HG02588 (cell line): ENCODE data around the gene ABCG4.
"Not testable (repeated sequence)": the region's sequence is repeated elsewhere in the genome, so short reads cannot be mapped to it uniquely, and the experiment has no call there.

ENCODE experiments used
- ATAC-seq: cut with Tn5 transposase; IDR thresholded peaks from one replicate; pipeline ENCODE4 v1.9.1; 2021; ENCODE audit warnings: mild to moderate bottlenecking, moderate library complexity; ENCODE audit not compliant: unreplicated experiment

ABCG4 gene

DNA sequence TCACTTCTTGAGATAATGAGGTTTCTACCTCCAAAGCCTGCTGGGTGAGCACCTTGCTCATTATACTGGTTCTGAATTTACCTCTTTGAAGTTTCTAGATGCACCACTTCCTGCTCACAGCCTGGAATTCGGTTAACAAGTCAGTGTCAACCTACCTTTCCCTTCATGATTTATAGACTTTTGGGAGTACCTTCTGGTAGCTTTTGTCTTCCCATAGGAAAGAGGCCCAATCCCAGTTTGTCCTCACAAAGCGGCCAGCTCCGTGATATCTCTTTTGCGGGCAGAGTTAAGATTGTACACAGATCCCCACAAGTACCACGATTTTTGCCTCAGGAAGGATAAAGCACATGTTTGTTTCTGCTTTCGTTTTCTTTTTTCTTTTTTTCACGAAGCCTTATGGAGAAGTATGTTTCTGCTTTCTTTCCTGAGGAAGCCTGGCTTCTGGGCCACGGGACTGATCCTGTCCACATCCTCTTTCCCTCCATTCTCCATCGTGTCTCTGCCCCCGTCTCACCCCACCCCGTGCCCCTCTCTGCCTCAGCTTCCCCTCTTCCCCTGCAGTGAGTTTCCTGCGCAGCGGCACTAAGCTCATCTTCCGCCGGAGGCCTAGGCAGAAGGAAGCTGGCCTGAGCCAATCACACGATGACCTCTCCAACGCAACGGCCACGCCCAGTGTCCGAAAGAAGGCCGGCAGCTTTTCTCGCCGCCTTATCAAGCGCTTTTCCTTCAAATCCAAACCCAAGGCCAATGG, 33.2 kb upstream of the ABCG4 start:
- no peak for ATAC-seq

DNA sequence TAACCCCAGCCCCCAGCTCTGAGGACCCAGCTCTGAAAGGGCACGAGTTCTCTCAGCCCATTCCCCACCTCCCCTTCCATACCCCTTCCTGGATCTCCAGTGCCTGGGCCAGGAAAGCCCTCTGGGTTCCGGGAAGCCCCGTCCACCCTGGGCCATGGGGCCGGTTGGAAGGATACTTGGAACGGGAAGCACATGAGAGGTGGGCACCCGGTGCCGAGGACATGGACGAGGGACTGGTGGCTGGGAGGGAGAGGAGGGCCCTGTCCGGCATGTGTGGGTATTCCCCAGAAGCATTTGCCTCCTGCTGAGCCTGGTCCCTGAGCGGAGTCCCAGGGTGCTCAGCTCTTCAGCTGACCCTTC, 32.6 kb upstream of the ABCG4 start:
- ATAC-seq, result no peak

DNA sequence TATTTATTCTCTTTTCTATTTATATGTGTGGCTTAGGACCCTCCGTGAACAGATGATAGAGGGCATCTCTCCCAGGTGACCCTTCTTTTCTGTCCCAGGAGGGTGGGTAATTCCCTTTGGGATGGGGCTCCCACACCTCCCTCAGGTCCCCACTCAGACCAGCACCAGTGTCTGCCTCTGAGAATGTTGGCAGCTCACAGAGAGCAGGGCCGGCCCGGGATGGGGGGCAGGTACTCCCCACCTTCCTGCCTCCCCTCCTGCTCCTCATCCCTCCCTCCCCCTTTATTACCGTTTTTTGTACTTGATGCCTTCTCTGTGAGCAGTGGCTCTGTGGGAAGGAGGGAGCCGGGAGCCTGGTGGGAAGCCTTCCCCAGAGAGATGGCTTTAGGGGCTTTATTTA, 32.3 kb upstream of the ABCG4 start:
- ATAC-seq, result no peak

DNA sequence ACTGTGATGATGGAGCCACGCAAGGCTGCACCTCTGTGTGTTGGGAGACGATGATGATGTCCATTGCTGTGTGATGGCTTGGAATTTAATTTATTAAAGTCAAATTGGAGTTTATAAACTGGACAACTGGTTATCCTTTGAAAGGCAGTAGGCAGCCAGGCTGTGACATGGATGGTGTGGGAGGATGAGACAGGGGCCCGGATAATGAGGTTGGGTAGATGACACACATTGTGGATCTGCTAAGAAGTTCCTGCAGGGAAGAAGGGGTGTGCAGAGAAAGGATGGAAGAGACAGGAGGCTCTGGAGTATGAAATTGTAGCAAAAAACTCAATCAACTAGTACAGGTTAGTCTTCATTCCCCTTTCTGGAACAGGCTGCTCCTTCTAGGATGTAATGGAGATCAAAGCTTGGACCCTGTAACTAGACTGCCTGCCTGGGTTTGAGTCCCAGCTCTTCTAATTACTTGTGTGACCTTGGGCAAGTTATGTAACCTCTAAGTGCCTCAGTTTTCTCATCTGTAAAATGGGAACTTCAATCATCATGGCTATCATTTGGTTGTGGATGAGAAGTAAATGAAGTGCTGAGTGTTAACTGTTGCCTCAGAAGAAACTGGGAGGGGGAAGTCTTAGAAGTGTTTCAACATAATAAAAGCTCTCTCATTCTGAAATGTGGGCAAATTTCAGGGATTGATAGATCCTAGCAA, 31.7 kb upstream of the ABCG4 start:
- ATAC-seq, result no peak

DNA sequence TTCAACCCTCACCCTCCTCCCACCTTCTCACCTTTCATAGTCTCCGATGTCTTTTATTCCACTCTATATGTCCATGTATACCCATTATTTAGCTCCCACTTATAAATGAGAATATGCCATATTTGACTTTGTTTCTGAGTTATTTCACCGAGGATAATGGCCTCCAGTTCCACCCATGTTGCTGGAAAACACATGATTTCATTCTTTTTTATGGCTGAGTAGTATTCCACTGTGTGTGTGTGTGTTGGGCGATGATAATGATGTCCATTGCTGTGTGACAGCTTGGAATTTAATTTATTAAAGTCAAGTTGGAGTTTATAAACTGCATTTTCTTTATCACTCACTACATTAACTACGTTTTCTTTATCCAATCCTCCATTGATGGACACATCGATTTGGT, 30.6 kb upstream of the ABCG4 start:
- no peak for ATAC-seq

DNA sequence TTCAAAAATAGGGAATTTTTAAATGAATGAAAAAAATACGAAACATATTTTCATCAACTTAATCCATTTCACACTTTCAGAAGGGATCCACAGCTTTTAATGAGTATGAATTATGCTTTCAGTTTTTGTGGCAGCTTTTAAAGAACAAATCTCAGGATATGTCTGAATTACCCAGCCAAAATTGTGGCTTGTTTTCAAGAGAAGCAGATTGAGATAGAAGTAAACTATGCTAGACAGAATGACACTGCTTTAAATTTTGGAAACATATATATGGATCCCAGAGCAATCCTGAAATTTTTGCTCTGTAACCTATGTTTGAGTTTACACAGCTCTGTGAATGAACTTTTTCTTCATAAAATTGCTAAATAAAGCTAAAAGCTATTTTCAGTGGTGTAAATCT, 29.9 kb upstream of the ABCG4 start:
- no peak for ATAC-seq

DNA sequence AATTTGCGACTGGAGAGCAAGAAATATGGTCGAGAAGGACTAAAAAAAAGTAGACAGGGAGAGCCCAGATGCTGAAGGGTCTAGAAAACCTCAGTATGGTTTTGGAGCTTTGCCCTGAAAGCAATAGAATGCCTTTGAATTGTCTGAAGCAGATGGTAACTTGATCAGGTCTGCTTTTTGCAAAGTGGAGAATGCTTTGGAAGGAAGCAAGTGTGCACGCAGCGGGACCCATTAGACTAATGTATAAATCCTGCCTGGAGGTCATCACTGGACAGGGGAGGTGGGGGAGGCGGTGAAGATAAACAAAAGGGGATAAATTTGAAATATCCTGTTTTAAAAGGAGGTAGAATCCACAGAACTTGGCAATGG, 28.2 kb upstream of the ABCG4 start:
- ATAC-seq, result no peak

DNA sequence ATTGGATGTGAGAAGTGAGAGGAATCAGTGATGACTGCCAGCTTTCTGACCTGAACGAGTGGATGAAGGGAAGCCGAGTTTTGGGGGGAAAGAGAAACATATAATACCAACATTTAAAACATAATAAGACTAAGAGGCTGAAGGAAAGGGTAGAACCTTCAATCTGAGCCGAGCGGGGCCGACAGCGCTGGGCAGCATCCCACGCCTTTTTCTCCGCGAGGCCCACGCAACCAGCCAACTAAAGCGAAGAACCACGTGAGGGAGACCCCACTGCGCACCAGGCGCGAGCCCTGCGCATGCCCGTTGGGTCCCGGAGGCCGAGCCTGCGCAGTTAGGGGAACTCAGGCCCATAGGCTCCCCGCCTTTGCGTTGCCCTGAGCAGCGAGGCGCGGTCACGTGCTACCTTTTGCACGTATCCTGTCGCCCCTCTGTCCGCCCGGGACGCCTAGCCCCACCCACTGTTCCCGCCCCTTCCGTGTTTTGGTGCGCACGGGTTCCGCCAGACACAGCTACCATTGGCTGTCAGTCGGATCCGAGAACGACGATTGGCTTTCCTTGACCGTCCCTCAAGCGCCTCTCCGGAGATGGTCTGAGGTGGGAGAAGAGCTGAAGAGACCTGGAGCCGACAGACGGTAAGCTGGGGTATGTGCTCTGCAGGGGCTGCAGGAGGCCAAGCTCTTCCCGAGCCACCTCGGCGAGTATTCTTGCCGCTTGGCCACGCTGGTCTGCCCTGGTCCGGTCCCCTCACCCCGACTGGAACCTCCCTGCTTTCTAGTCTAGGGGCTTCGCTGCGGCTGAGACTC, 27.6 kb upstream of the ABCG4 start, which contains the start of gene HINFP:
TSS of gene HINFP (plus strand) at position 573 of the 803 bp plus-strand sequence. CDS start 5,365 bp downstream, outside the sequence.
- ATAC-seq, result peak; percentile 96

DNA sequence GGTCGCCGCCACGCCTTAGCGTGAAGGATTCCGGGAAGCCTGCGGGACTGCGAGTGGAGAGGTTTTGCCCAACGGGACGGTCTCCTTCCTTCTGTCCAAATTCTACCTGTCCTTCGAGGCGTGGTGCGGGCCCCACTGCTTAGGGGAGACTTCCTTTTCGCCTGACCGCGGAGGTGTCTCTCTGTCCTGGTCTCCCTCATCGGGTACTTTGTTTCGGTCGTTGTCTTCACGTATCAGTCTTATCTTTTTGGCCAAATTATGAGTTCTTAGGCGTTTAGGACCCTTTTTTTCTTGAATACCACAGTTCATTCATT, 27.1 kb upstream of the ABCG4 start:
- no peak for ATAC-seq

DNA sequence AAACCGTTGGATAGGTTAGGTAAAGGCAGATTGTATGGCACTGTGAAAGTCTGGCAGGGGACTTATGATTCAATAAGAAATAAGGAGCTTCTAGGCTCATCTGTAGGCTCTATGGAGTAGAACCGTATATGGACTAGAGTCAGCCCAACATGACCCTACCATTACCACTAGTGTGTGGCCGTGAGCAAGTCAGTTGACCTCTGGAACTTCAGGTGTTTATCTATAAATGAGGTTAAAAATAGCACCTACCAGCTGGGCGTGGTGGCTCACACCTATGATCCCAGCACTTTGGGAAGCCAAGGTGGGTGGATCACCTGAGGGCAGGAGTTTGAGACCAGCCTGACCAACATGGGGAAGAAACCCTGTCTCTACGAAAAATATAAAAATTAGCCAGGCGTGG, 23.0 kb upstream of the ABCG4 start:
- no peak for ATAC-seq

DNA sequence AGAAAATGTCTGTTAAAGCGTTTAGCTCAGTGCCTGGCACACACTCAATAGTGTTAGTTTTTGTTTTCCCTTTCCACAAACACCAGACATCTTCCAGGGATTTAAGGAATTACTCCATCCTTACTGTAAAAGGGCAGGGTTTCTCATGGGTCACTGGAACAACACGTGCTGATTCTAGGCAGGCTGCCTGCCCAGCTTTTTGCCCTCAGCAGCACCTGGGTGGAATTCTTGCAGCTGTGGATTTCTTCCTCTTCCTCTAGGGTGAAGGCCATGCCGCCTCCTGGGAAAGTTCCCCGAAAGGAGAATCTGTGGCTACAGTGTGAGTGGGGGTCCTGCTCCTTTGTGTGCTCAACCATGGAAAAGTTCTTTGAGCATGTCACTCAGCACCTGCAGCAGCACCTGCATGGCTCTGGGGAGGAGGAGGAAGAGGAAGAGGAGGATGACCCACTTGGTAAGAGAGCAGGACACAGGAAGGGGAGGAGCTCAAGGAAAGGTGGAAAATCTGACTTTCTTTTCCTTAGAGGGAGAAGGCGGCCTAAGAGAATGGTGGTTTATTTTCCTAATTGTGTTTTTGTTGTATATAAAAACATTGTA, 22.1 kb upstream of the ABCG4 start:
- no peak for ATAC-seq

DNA sequence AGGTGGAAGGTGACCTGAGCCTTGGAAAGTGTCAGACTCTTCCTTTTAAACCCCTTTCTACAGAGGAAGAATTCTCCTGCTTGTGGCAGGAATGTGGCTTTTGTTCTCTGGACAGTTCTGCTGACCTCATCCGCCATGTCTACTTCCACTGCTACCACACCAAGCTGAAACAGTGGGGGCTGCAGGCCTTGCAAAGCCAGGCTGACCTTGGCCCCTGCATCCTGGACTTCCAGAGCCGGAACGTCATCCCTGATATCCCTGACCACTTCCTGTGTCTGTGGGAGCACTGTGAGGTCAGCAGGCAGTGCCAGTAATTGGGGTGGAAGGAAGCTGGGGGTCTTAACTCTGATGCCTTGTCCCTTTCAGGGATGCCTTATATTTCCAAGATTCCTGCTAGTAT, 18.2 kb upstream of the ABCG4 start:
- no peak for ATAC-seq

DNA sequence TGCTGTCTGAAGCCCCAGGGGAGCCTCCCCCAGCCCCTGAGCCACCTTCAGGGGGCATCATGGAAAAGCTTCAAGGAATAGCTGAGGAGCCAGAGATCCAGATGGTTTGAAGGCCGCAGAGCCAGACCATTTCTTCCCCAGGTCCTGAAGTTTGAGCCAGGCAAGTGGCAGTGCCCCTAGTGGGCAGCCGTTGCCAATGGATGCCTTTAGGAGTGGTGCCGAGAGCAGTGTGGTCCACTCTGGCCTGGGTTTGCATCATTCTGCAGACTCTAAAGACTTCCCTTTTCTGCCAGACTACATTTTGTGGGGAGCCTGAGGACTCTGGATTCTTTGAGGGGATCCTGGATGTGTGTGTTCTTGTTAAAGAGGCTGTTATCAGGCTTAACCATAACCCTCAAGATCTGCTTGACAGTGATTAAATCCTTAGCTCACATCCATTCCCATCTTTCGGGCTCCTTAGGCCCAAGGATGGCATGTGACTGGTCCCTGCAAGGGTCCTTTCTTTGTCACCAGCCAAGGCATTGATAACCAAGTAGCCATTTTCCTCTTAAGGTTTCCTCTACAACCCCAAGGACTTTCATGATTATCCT, 14.4 kb upstream of the ABCG4 start:
- no peak for ATAC-seq

DNA sequence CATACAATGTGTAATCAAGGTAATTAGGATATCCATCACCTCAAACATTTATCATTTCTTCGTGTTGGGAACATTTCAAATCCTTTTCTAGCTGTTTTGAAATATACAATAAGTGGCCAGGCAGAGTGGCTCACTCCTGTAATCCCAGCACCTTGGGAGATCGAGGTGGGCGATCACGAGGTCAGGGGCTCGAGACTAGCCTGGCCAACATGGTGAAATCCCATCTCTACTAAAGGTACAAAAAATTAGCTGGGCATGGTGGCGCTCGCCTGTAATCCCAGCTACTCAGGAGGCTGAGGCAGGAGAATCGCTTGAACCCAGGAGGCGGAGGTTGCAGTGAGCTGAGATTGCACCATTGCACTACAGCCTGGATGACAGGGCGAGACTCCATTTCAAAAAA, 9.6 kb upstream of the ABCG4 start:
- ATAC-seq, result not testable (repeated sequence)

DNA sequence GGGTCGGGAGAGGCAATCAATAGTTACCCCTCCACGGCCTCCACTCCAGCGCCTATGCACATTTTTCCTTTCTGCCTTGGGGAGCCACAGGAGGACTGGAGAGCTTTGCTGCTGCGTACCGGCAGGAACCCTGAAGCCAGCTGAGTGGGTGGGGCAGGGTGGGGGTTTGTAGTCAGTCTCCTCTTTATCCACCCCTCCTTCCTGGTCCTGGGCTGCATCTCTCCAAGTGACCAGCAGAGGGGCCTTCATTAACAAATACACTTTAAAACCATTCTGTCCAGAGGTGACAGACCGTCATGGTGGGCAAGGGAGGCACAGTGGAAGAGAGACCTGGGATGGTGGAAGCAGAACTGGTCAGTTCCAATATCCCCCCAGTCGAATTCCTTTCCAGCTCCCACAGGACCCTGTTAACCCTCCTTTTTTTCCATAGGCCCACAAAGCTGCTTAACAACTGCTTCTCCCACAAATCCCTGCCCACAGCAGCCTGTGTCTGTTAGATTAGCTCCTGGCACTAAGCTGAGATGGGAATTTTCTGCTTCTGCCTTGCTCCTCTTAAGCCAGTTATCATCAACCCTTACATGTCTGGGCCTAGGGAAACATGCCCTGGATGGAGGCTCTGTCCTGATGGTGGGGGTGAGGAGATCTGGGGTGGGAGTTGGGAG, 3.9 kb upstream of the ABCG4 start:
- ATAC-seq, result no peak

DNA sequence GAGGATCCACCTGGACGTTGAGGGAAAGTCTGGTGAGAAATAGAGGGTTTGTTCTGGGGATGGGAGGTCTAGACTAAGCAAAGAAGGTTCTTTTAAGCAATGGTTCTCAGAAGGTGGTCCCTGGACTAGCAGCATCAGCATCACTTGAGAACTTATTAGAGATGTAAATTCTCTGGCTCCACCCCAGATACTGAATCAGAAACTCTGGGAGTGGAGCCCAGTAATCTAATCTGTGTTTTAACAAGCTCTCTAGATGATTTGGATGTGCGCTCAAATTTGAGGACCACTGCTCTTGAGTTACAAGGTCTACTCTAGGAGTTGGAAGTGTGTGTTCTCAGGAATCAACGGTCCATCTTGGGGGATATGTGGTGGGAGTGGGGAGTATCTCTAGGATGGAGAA, 3.3 kb upstream of the ABCG4 start:
- ATAC-seq, result no peak

DNA sequence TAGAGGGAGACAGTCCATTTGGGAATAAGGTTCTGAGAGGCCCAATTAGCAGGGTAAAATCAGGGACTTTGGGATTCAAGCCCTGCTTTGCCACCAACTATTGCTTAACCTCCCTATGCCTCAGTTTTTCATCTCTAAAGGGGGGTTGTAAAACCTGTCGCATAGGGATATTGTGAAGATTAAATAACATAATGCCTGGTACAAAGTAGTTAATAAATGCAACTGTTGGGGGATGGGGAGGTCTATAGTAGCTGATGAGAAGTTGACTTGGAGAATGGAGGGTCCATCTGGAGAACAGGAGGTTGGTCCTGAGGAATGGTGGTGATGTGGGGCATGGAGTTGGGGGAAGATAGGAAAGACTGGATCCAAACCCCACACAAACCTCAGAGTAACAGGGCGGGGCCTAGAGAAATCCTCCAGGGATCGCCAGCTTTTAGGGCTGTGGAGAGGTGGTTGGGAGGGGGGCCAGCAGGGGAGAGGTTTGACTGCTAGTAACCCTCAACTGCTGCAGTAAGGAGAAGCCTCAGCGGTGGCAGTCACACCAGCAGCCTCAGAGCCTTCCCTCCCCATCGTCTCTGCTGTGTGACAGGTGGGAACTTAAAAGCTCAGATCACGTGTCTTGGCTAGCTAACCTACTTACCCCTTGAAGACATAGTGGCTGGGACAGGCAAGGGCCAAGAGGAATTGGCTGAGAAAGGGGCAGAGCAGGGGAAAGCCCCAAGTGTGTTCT, 1.1 kb upstream of the ABCG4 start:
- ATAC-seq, result no peak

DNA sequence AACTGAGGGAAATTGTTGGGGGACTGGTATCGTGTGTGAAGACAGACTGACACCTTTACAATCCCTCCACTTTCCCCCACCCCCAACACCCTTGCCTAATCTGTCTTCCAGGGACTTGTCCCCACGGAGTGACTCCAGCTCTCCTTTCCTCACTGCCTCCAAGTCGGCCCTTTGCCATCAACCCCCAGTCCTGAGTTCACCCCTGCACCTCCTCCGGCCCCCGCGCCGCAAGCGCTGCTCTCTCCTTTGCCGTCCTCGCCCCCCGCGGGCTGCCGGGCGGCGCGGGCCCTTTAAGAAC, 183 bp upstream of the ABCG4 start:
- ATAC-seq, result no peak

DNA sequence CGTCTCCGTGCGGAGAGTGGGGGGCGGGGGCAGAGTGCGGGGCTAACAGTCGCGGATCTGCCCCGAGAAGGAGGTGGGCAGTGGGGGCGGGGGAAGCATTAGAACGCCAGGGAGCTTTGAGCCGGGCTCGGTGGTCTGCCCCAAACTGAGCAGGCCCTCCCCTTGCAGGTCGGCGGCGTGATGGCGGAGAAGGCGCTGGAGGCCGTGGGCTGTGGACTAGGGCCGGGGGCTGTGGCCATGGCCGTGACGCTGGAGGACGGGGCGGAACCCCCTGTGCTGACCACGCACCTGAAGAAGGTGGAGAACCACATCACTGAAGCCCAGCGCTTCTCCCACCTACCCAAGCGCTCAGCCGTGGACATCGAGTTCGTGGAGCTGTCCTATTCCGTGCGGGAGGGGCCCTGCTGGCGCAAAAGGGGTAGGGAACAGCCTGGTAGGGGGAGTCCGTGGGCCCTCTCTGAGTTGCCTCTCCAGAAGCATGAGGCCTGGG, 979 bp downstream of the ABCG4 start:
- ATAC-seq, result no peak

DNA sequence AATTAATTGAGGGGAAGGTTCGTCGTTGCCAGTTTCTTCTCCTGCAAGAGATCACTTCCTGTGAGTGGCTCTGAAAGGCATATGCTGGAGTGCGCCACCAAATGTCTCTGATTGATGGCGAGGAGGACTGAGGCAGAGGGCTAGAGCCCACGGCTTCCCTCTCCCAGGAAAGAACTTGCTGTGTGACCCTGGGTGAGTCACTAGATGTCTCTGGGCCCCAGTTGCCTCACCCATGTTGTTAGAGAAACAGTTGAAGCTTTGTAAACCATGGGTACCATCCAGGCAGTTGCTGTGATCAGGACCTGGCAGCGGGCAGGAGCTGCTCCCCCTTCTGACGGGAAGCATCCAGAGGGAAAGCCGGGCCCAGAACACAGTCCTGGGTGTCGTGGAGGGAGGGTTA, 3.2 kb downstream of the ABCG4 start:
- no peak for ATAC-seq
